GM18870 (cell line): ENCODE data around the gene GAB2.
A peak's percentile ranks its signal among the peaks of the same experiment; 100 is the strongest.
"Not testable (repeated sequence)": the region's sequence is repeated elsewhere in the genome, so short reads cannot be mapped to it uniquely, and the experiment has no call there.

ENCODE experiments used
- ATAC-seq: cut with Tn5 transposase; IDR thresholded peaks from one replicate; pipeline ENCODE4 v1.9.1; 2021; ENCODE audit warnings: moderate library complexity; ENCODE audit not compliant: unreplicated experiment

Gene GAB2

GRCh38 chr11:78370406-78371172 lies 47.0 kb downstream of the GAB2 start:
- no peak for ATAC-seq

GRCh38 chr11:78365381-78365792 lies 52.2 kb downstream of the GAB2 start:
- ATAC-seq, result no peak

GRCh38 chr11:78364128-78364751 lies 53.4 kb downstream of the GAB2 start:
- ATAC-seq, result no peak

- no peak for ATAC-seq
Observed at GRCh38 chr11:78363024-78363619, 54.5 kb downstream of the GAB2 start.

GRCh38 chr11:78361228-78361627 lies 56.4 kb downstream of the GAB2 start:
- ATAC-seq, result no peak

- no peak for ATAC-seq
Observed at GRCh38 chr11:78359921-78360320, 57.7 kb downstream of the GAB2 start.

GRCh38 chr11:78357924-78358323 lies 59.7 kb downstream of the GAB2 start:
- not testable (repeated sequence) for ATAC-seq

- not testable (repeated sequence) for ATAC-seq
Observed at GRCh38 chr11:78357425-78357824, 60.2 kb downstream of the GAB2 start.

GRCh38 chr11:78355742-78356141 lies 61.9 kb downstream of the GAB2 start:
- not testable (repeated sequence) for ATAC-seq

- no peak for ATAC-seq
Observed at GRCh38 chr11:78355309-78355705, 62.3 kb downstream of the GAB2 start.

- ATAC-seq, result peak; percentile 57
Observed at GRCh38 chr11:78354408-78355308, 63.0 kb downstream of the GAB2 start.

- ATAC-seq, result no peak
Observed at GRCh38 chr11:78351979-78352841, 65.4 kb downstream of the GAB2 start.

GRCh38 chr11:78351193-78351592 lies 66.4 kb downstream of the GAB2 start:
- ATAC-seq, result no peak

GRCh38 chr11:78350646-78351165 lies 66.9 kb downstream of the GAB2 start:
- no peak for ATAC-seq

GRCh38 chr11:78350091-78350645 lies 67.5 kb downstream of the GAB2 start:
- no peak for ATAC-seq

GRCh38 chr11:78349624-78350023 lies 68.0 kb downstream of the GAB2 start:
- ATAC-seq, result no peak

GRCh38 chr11:78349114-78349513 lies 68.5 kb downstream of the GAB2 start:
- ATAC-seq, result no peak

- no peak for ATAC-seq
Observed at GRCh38 chr11:78347956-78348355, 69.7 kb downstream of the GAB2 start.

- ATAC-seq, result no peak
Observed at GRCh38 chr11:78346799-78347198, 70.8 kb downstream of the GAB2 start.

- ATAC-seq, result no peak
Observed at GRCh38 chr11:78345450-78345849, 72.2 kb downstream of the GAB2 start.
